ENCODE results near the gene ARMH1. TPM values are rescaled to one million over a fixed set of nuclear protein-coding genes. Genes with fewer than 3 reads are reported as not detected.
A peak's percentile ranks its signal among the peaks of the same experiment; 100 is the strongest.

ARMH1 gene
- total and polyA plus RNA-seq, 2 experiments from 2014 or later, result 2.8 to 5.7 TPM

- peaks cover 18% of the 10 kb centered on the region for H3K4me1 ChIP-seq (ENCODE audit: low read depth)
- H3K4me3 ChIP-seq, result peak overlapping the region; percentile 71
- no peaks in the 10 kb centered on the region for H3K36me3 ChIP-seq
- H3K27me3 ChIP-seq, result no peaks in the 10 kb centered on the region
- TF ChIP-seq CTCF (IDR thresholded peaks at IDR 0.05; ENCODE audit: low read depth, low read length), result no peak
- H3K9me3 ChIP-seq (ENCODE audit: low read depth), result no peaks in the 10 kb centered on the region
- DNase-seq (ENCODE audit: low read depth in 1 of 2, low spot score in 1 of 2), result peak; percentile 90 to 92
- peak overlapping the region; percentile 99 for H3K27ac ChIP-seq
Measured at GRCh38 chr1:44631647-44632539, 42.6 kb upstream of the ARMH1 start.

- Histone ChIP-seq H3K27me3 (no peaks in the 10 kb centered on the region), H3K9me3 (ENCODE audit: low read depth) (no peaks in the 10 kb centered on the region)
Measured at GRCh38 chr1:44632598-44632997, 41.9 kb upstream of the ARMH1 start.

GRCh38 chr1:44634606-44635189 lies 39.8 kb upstream of the ARMH1 start:
- Histone ChIP-seq H3K27me3 (no peaks in the 10 kb centered on the region), H3K4me1 (ENCODE audit: low read depth) (peaks cover 36% of the 10 kb centered on the region), H3K4me3 (no peak overlapping the region), H3K27ac (no peak overlapping the region), H3K36me3 (peaks cover 7% of the 10 kb centered on the region), H3K9me3 (ENCODE audit: low read depth) (no peaks in the 10 kb centered on the region)
- TF ChIP-seq CTCF (IDR thresholded peaks at IDR 0.05; ENCODE audit: low read depth, low read length), result no peak
- DNase-seq (ENCODE audit: low read depth in 1 of 2, low spot score in 1 of 2), result no peak

More at GRCh38 chr1:44632598-44632997, 41.9 kb upstream of the ARMH1 start:
- H3K4me3 ChIP-seq, result peak overlapping the region; percentile 71
- peaks cover 25% of the 10 kb centered on the region for H3K4me1 ChIP-seq (ENCODE audit: low read depth)
- no peak for TF ChIP-seq CTCF (IDR thresholded peaks at IDR 0.05; ENCODE audit: low read depth, low read length)
- DNase-seq (ENCODE audit: low read depth in 1 of 2, low spot score in 1 of 2), result peak in 1 of 2 donors; percentile 22
- peak overlapping the region; percentile 99 for H3K27ac ChIP-seq
- no peaks in the 10 kb centered on the region for H3K36me3 ChIP-seq

- Histone ChIP-seq H3K4me1 (ENCODE audit: low read depth) (peaks cover 36% of the 10 kb centered on the region), H3K27ac (no peak overlapping the region), H3K36me3 (peaks cover 7% of the 10 kb centered on the region), H3K9me3 (ENCODE audit: low read depth) (no peaks in the 10 kb centered on the region), H3K4me3 (no peak overlapping the region), H3K27me3 (no peaks in the 10 kb centered on the region)
- no peak for DNase-seq (ENCODE audit: low read depth in 1 of 2, low spot score in 1 of 2)
- TF ChIP-seq CTCF (IDR thresholded peaks at IDR 0.05; ENCODE audit: low read depth, low read length), result no peak
Measured at GRCh38 chr1:44635439-44635838, 39.1 kb upstream of the ARMH1 start.

GRCh38 chr1:44636083-44636687 lies 38.3 kb upstream of the ARMH1 start:
- Histone ChIP-seq H3K4me3 (no peak overlapping the region), H3K9me3 (ENCODE audit: low read depth) (no peaks in the 10 kb centered on the region), H3K36me3 (peaks cover 7% of the 10 kb centered on the region), H3K27ac (no peak overlapping the region), H3K27me3 (no peaks in the 10 kb centered on the region), H3K4me1 (ENCODE audit: low read depth) (peaks cover 36% of the 10 kb centered on the region)
- no peak for DNase-seq (ENCODE audit: low read depth in 1 of 2, low spot score in 1 of 2)
- no peak for TF ChIP-seq CTCF (IDR thresholded peaks at IDR 0.05; ENCODE audit: low read depth, low read length)
